HG02885 (cell line): ENCODE measurements around the gene NUP107.
A peak's percentile ranks its signal among the peaks of the same experiment; 100 is the strongest.

Experiments
- ATAC-seq: cut with Tn5 transposase; IDR thresholded peaks from one replicate; pipeline ENCODE4 v1.9.1; 2021; ENCODE audit warnings: mild to moderate bottlenecking; ENCODE audit not compliant: unreplicated experiment, poor library complexity

Gene NUP107

DNA sequence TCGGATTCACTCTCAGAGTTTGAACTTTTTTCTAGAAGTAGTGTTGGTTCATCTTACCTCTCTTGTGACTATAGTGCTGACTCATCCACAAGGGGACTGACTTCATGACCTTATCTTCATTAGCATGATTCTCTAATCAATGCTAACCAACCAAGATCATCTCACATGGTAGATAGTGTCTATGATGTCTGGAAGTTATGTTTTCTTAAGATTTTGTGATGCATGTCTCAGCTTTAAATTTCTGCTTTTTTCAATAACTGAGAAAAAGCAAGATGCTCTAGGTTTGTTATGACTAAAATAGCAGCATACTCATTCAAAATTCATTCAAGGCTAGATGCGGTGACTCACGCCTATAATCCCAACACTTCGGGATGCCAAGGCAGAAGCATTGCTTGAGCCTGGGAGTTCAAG lies 46.9 kb downstream of the NUP107 start:
- ATAC-seq: no peak

DNA sequence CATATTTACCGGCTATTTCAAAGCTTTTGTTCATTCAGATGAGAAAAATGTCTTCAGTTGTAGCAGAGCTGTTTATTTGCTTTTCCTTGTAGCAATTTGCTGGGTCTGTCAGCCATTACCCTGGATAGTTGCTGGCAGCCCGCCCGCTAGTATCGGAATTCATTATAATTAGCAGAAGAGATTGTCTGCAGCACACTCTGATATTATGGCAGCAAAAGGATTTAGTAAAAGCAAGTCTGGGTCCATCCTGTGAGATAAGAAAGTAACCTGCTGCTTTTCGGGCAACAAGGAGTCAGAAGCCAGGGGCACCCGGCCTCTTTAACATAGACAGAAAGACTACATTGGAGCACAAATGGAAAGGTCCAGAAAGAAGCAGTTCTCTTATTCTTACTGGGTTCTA lies 53.1 kb downstream of the NUP107 start:
- ATAC-seq: no peak

DNA sequence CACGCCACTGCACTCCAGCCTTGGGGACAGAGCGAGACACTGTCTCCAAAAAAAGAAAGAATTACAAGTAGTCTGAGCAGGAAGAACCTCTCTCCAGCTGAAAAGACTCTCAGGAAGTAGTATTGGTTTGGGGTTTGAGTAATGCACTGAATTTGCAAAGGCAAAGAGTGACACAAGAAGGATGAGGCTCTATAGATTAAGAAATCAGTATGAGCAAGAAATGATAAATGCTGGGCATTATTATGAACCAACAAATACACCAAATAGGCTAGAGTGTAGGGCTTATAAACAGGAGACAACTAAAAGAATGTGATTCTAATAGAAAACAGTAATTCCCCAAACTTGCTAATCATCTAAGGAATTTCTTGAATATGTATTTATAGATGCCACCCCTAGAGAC lies 56.6 kb downstream of the NUP107 start:
- ATAC-seq: no peak

DNA sequence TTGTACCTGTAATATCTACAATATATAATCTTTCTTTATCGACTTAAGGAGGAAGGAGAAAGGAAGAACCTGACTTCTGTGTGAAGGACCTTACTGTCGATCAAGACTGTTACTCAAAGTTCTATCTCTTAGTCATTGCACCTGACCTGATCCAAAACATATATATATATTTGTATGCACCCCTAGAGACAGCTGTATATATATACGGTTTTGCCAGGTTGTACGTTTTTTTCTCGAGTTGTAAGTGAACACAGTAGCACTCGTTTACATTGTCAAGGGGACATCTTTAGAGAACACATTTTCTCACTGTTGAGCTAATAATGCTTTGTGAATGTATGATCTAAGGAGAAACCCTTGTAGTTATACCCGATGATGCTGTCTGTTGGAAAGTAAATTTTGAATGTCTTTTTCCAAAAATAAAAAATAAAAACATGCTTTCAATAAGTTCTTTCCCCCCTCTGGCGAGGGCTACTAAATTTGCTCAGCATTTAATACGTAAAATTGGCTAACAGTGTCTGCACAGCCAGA lies 58.7 kb downstream of the NUP107 start:
- ATAC-seq: peak; percentile 2

DNA sequence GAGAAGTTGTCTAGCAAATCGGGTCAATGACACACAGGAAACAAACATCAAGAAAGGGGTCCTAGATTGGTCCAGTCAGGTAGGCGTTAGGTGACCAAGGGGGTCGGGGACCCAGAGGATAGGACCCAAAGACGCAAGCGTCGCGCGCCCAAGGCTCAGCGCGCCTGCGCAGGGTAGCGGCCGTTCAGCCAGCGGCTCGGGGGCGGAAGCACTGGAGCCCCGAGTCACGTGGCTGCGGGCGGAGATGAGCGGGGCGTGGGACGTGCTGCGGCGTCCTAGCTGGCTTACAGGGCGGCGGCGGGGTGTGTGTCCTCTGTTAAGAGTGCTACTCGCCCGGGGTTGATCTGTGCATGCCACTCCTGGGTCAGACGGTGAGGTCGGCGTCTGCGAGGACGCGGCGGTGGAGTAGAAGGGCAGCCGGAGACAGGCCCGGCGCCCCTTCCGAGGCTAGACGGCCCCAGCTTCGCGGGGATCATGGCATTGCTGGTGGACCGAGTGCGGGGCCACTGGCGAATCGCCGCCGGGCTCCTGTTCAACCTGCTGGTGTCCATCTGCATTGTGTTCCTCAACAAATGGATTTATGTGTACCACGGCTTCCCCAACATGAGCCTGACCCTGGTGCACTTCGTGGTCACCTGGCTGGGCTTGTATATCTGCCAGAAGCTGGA lies 59.3 kb downstream of the NUP107 start, which contains the start of gene SLC35E3:
Gene SLC35E3 (plus strand): TSS at position 273 of the 668 bp plus-strand sequence. CDS start 202 bp downstream, at position 475.
- peak; percentile 97 for ATAC-seq

DNA sequence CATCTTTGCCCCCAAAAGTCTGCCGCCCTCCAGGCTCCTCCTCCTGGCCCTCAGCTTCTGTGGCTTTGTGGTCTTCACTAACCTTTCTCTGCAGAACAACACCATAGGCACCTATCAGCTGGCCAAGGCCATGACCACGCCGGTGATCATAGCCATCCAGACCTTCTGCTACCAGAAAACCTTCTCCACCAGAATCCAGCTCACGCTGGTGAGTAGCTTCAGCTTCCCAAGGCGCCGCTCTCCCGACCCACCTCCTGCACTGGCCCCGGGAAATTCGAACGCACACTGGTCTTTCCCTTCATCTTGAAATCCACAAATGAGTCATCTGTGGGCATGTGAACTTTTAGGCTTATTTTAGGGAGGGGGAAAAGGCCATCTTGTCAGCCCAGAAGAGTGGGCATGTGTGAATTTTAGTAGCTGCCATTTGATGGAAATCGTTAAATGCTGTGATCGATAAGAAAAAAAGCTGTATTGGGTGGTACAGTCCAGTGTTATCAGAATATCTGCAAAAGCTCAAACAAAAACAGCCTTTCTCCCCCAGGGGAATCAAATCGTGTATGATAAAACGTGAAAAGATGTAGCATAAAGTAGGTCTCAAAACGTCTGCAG lies 59.9 kb downstream of the NUP107 start:
- ATAC-seq: peak; percentile 37

DNA sequence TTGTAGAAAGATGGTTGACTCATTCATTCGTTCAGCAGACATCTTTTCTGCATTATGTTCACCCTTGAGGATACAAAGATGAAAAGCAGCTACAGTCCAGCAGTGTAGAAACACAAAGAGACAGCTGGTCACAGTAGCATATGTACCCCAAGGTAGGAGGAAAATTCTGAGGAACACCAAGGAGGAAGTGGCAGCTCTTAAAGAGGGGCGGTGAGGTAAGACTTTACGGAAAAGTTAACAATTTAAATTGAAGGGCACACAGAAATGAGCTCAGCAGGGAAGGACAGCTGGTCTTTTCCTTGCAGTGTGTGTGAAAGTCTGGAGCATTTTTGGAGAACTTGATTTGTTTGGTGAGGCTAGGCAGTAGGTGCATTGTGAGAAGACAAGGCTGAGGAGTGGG lies 62.7 kb downstream of the NUP107 start:
- ATAC-seq: no peak

DNA sequence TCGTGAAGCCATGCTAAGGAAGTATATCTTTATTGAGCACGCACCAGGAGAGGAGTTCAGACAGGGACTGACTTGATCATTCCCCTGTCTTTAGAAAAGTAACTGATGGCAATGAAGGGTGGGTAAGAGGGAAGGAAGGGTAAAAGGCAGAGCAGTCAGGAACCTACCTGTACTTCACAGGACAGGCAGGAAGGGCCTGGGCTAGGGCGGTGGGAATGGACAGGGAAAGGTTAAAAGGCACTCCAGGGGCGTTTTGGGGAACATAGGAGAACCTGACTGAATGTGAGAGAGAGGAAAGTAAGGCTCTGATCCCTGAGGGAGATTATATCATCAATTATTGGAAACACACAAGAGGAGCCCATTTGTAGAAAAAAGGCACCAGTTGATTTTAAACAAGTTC lies 63.1 kb downstream of the NUP107 start:
- no peak for ATAC-seq

DNA sequence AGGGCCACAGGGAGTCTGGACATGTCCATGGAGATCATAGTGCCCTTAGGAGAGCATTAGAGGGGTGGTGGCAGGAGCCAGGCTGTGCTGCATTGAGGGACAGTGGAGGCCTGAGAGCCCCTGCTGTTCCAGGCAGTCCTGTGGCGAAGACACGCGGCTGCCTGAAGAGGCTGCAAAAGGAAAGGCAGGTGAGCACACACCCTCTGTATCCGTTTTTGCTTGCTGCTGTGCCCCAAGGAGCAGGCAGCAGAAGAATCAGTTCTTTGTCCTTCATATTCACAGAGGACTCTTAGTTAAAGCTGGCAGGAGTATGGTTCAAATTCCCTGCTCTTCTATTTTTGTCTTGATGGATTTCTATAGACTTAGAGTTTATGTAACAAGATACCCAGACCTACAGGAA lies 63.7 kb downstream of the NUP107 start:
- ATAC-seq: no peak

DNA sequence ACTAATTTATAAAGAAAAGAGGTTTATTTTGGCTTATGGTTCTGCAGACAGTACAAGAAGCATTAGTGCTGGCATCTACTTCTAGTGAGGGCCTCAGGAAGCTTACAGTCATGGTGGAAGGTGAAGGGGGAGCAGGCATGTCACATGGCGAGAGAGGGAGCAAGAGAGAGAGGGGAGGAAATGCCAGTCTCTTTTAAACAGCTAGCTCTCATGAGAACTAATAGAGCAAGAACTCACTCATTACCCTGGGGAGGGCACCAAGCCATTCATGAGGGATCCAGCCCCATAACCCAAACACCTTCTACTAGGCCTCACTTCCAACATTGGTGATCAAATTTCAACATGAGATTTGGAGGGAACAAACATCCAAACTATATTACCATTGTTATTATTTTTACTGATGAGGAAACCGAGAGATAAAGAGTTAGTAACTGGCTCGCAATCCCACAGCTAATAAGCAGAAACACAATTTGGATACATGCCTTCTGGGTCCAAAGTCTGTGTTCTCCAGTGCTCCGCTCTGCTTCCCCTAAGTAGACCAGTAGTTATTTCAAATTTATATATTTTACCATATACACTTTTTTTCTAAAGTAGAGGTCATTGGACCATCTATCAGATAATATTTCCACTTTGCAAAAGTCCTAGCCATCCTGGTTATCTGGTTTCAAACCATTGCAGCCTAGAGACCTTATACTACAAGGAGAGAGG lies 68.9 kb downstream of the NUP107 start:
- no peak for ATAC-seq

DNA sequence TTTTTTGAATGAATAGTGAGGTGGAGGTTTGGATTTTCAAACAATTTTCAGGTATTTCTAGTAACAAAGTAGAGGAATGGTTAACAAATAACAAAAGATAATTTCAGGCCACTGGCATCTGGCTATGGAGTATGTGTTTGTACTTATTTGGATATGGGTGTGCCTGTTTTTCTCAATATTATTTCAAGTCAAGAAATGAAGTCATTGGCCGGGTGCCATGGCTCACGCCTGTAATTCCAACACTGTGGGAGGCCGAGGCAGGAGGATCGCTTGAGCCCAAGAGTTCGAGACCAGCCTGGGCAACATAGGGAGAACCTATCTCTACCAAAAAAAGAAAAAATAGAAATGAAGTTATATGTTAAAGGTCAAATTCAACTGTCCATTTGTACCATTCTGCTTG lies 73.1 kb downstream of the NUP107 start:
- no peak for ATAC-seq

DNA sequence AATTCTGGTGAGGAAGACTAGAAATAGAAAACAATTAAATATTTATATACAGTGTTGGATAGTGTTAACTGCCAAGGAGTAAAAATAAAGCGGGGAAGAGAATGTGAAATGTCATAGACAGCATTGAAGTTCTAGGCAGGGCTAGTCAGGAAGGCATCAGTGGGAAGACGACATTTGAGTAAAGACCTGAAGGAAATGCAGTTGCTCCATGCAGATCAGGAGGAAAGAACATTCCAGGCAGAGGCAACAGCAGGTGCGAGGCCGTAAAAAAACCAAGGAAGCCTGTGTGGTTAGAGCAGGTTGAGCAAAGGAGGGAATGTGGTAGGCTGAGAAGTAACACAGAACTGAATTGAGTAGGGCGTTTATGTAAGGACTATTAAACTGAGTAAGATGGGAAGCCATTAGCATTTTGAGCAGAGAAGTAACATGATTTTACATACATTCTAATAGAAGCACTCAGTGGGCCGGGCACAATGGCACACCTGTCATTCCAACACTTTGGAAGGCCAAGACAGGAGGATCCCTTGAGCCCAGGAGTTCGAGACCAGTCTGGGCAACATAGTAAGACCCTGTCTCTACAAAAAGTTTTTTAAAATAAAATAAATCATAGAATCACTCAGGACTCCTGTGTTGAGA lies 74.1 kb downstream of the NUP107 start:
- no peak for ATAC-seq

DNA sequence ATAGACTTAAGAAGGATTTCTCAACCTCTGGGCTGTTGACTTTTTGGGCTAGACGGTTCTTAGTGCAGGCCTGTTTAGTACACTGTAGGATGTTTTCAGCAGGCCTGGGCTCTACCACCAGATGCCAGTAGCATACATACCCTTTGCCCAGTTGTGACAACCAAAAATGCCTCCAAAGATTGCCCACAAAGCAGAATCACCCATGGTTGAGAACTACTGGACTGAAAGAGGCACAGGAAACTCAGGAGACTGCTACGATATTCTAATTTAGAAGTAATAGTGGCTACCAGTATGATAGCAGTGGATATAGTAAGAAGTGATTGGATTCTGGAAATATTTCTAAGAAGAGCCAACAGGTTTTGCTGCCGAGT lies 74.6 kb downstream of the NUP107 start:
- no peak for ATAC-seq

DNA sequence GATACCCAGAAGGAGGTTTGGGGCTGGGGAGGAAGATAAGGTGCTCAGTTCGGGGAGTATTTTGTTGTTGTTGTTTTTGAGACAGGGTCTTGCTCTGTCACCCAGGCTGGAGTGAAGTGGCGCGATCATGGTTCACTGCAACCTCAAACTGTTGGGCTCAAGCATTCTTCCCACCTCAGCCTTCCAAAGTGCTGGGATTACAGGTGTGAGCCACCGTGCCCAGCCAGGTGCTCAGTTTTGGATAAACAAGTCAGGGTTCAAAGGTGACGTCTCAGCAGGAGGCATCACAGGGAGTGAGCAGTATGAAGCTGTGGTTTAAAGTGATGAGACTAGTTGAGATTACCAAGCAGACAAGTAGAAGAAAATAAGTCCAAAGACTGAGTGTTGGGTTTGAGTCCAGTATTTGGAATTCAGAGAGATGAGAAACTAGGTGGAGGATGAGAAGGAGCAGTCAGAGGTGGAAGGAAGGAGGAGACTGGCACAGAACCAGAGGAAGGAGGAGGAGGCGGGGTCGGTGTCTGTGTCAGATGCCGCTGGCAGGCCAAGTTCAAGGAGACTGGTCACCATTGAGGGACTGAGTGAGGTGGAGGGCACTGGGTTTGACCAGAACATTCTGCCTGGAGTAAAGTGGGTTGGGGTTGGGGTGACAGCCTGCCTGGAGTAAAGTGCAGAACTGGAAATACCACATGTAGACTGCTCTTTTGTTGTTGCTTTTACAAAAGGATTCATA lies 75.3 kb downstream of the NUP107 start:
- ATAC-seq: no peak

DNA sequence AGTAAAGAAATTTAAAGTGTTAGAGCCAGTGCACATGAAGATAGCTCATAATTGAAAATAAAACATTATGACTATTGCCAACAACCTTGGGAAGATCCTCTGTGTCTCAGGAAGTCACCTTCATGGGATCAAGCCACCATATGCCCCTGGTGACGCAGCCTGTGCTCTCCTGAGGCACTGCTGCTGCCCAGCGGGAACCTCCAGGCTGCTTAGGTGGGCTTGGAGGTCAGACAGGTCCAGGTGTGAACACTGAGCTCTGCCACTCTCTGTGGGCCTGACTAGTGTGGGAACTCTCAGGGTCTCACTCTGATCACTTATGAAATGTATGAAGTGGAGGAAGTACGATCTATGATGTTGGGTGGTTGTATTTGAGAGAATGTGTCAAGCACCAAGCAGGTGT lies 75.9 kb downstream of the NUP107 start:
- no peak for ATAC-seq

DNA sequence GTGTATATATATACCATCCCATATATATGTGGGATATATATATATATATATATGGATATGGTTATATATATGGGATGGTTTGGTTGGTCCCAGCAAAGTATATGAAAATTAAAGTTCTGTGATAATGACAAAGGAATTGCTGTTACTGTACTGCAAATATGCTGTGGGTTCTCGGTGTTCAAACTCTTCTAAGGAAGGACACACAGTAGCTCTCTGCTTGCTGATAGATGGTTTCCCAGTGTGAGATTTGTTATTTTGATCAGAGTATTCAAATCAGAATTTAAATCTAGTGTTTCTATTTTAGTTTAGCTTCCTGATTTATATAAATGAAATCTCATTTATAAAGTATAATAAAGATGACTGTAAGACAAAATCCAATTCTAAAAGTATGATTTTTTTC lies 78.9 kb downstream of the NUP107 start:
- no peak for ATAC-seq

DNA sequence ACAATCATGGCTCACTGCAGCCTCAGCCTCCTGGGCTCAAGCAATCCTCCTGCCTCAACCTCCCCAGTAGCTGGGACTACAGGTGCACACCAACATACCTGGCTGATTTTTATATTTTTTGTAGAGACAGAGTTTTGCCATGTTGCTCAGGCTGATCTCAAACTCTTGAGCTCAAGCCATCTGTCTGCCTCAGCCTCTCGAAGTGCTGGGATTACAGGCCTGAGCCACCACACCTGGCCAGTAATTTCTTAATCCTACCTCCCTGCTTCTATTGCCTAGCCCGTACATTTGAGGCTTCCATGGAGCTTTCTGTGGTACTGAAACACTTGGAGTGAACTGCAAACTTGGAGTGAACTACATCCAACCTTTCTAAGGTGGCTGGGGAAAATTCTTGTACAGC lies 79.9 kb downstream of the NUP107 start:
- no peak for ATAC-seq

DNA sequence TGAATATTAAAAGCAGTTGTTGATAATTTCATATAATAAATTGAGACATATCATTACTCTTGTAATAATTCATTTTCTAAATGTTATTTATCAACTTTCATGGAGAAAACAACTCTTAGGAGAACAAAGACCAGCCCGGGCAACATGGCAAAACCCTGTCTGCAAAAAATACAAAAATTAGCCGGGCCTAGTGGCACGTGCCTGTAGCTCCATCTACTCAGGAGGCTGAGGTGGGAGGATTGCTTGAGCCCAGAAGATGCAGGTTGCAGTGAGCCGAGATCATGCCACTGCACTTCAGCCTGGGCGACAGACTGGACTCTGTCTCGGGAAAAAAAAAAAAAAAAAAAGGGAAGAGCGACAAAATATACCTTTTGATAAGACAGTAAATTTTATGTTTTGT lies 80.4 kb downstream of the NUP107 start:
- no peak for ATAC-seq

DNA sequence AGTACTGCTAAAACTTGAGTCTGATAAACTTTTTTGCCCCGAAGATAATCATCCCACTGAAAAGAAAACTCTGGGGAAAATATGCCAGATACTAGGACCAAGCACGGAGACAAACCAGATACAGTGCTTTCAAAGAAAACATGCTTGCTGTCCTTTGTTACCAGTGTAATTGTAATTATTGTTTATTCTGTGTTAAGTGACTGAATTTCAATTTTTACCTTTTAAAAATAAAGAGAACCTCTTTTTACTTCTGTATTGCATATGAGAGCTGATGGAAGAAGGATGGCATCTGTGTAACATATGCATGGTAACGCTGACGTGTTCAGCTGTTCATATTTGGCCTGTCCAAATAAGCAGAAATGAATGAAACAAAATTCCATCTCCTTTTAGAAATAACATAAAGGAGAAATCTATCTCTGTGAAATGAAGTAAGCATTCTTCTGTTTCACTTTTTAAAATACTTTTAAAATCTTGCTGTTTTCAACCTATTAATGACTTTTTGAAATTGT lies 81.7 kb downstream of the NUP107 start:
- ATAC-seq: no peak

DNA sequence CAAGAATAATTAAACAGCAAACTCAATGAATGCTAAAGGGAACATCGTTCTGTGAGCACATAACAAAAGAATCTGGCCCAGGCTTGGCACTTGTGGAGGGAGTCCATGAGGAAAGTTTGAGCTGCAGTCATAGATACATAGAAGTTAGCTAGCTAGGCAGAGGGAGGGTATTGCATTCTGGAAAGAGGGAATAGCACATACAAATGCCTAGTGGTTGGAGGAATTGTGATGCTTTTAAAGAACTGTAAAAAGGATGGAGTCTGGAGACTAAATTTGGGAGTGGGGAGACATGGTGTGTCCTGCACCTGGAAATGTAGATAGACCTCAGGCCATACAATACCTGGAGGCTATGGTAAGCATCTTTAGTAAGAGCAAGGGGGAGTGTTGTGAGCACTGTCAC lies 83.2 kb downstream of the NUP107 start:
- no peak for ATAC-seq
